NCI-H2171 (cell line): ENCODE results near the gene CHAT.
A peak's percentile ranks its signal among the peaks of the same experiment; 100 is the strongest.

Experiments used
- DNase-seq: peaks from one replicate; lab custom pipeline; 2025; lab: John Stamatoyannopoulos, UW

CHAT gene

GRCh38 chr10:49597426-49598163 is 16.2 kb upstream of the CHAT start:
- DNase-seq, result no peak

GRCh38 chr10:49598164-49598856 is 15.5 kb upstream of the CHAT start:
- peak; percentile 2 for DNase-seq

GRCh38 chr10:49598986-49599385 is 14.9 kb upstream of the CHAT start:
- DNase-seq, result no peak

DNA sequence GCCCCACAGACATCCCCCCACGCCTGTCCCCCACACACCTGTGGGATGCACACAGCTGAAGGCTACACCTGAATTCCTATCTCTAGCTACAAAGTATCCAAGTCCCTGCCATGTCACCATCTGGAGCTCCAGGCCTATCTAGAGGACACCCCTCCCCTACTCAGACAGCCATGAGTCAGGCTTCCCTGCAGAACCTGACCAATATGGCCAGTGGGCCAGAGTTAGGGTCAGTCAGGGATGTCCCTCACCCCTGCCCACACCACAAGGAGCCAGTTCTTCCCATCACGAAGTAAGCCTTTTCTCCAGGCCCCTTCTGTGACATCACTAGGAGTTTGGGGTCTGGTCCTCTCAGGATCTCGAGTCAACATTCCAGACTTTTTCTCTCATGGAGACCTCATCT is 14.3 kb upstream of the CHAT start:
- DNase-seq, result no peak

GRCh38 chr10:49600046-49600445 is 13.8 kb upstream of the CHAT start:
- DNase-seq, result no peak

- no peak for DNase-seq
These were observed 12.9 kb upstream of the CHAT start for GRCh38 chr10:49600781-49601400.

- DNase-seq, result no peak
These were observed 12.0 kb upstream of the CHAT start for GRCh38 chr10:49601857-49602256.

DNA sequence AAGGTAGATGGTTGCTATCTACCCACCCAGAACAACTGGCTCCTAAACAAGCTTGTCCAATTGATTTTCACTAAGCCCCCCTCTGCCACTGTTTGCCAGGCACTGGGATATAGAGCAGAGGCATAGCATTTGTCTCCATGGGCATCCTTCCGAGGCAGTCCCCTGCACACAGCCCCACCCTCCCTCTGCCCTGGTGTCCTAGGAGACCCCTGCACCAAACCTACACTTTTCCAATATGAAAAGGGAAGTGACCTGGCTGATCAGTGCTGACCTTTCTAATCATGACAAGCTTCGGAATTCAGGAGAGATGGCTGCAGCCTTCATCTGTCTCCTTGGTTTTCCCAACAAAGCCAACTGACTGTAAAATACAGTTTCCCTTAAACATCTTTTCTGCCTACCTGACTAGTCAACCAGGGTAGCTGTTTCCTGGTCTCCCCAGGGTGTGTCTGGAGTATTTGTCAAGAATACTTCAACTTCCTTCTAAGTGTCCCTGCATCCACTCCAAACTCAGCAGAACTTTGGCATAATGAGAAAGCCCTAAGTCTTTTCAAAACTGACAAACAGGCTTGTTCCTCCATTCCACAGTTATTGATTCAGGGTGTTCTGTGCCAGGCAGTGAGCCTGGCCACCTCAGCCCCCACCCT is 11.3 kb upstream of the CHAT start:
- no peak for DNase-seq

DNA sequence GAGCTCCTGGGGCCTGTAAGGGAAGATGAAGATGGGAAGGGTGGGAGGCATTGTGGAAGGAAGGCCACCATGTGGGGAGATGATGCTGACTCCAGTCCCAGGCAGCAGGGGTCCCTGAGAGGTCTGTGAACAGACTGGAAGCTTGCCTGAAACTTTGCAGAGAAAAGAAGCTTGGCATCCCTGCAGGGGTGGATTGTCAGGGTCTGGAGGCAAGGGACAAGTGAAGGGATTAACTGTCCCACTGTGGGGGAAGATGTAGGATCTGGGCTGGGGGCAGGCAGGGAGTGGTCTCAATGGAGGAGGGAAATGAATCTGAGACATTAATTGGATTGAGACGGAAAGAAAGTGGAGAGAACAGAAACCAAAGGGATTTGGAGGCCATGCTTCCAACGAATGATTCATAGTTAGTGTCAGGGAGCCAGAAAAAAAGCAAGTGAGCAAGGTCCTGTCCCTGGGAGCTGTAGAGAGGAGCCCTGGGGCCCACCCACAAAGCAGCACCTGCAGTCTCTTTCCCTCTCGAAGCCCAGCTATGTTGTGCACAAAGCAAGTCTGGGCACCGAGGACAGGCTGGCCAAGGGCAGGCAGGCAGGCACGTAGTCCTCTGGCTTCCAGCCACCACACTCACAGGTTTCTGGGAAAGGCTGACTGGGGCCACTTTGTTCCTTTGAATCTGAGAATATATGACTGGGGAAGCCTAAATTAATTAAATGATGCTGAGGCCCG is 8.5 kb upstream of the CHAT start:
- DNase-seq, result no peak

DNA sequence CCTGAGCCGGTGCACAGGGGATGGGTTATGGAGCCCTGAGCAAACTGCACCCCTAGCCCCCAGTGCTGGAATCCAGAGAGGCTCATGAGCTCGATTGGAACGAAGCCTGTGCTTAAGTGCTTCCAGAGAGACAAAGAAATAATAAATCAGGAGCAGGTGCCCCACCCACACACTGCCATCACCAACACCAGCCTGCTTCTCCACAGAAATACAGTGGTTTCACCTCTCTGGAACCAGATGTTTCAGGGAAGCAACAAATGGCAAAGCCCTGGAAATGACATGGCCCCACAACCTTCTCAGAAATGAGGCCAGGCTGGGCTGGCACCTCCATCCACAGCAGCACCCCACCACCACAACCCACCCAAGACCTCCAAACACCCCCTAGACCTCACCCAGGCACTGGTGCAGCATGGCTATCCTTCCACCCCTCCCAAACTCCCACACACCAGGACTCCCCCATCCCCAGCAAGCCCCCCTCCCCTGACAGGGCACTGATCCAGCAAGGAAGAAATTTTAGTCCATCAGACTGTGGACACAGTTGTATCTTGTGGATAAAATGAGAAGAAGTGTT is 7.8 kb upstream of the CHAT start:
- no peak for DNase-seq

- no peak for DNase-seq
These were observed 6.8 kb upstream of the CHAT start for GRCh38 chr10:49606981-49607535.

GRCh38 chr10:49608166-49609005 is 5.5 kb upstream of the CHAT start:
- DNase-seq, result no peak

- DNase-seq, result no peak
These were observed 4.9 kb upstream of the CHAT start for GRCh38 chr10:49609006-49609282.

- DNase-seq, result peak; percentile 3
These were observed 4.3 kb upstream of the CHAT start for GRCh38 chr10:49609283-49610113.

- peak; percentile 18 for DNase-seq
These were observed 3.8 kb upstream of the CHAT start, which contains the start of gene SLC18A3 for GRCh38 chr10:49610114-49610457. SLC18A3 (plus strand) TSS chr10:49610310; CDS start chr10:49610741, 431 bp downstream.

GRCh38 chr10:49610458-49611165 is 3.2 kb upstream of the CHAT start:
- DNase-seq, result no peak

DNA sequence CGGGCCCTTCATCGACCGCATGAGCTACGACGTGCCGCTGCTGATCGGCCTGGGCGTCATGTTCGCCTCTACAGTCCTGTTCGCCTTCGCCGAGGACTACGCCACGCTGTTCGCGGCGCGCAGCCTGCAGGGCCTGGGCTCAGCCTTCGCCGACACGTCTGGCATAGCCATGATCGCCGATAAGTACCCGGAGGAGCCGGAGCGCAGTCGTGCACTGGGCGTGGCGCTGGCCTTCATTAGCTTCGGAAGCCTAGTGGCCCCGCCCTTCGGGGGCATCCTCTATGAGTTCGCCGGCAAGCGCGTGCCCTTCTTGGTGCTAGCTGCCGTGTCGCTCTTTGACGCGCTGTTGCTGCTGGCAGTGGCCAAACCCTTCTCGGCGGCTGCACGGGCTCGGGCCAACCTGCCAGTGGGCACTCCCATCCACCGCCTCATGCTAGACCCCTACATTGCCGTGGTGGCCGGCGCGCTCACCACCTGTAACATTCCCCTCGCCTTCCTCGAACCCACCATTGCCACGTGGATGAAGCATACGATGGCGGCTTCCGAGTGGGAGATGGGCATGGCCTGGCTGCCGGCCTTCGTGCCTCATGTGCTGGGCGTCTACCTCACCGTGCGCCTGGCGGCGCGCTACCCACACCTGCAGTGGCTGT is 2.5 kb upstream of the CHAT start:
- DNase-seq, result no peak

GRCh38 chr10:49611816-49612512 is 1.9 kb upstream of the CHAT start:
- DNase-seq, result no peak
